Measurements from ENCODE around the gene MS4A6A.

- no peak for TF ChIP-seq CTCF (IDR thresholded peaks at IDR 0.05; ENCODE audit: insufficient read depth, low read depth, low read length)
- TF ChIP-seq EZH2 (IDR thresholded peaks at IDR 0.05; ENCODE audit: insufficient read depth, low read length), result no peak
Observed at GRCh38 chr11:60183591-60184205, 815 bp upstream of the MS4A6A start.

Data from astrocyte (in vitro differentiated cells and primary cell).